GM12878 (cell line): Measurements from ENCODE around the gene ST7.

Experiments used
- JUND ChIP-seq: IDR thresholded peaks from 2 replicates; pipeline ENCODE4 v1.6.1; 2012; ENCODE audit warnings: low read depth, mild to moderate bottlenecking, low read length, improper control_type of control experiment, moderate library complexity
- POLR2AphosphoS5 ChIP-seq: IDR thresholded peaks from 2 replicates; pipeline ENCODE4 v1.6.1; 2011; ENCODE audit warnings: mild to moderate bottlenecking, low read length, inconsistent platforms

DNA sequence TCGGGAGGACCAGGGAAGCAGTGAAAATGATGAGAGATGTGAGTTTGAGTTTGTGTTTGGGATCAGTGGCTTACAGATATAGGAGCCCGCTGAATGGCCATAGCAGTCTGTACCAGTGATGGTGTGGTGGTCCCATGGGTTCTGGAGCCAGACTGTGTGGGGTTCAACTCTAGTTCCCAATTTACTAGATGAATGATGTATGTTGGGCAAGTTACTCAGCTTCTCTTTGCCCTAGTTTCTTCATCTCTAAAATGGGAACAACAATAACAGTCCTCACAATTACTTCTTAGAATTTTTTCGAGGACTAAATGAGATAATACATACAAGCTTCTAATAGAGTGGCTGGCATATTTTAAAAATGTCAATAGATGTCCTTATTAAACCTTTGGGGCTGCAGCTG, 185.2 kb downstream of the ST7 start:
- TF ChIP-seq POLR2AphosphoS5 (no peak), JUND (no peak)
